ENCODE data around the gene SOCS3. TPM values are rescaled to one million over a fixed set of nuclear protein-coding genes. Genes with fewer than 3 reads are reported as not detected.

Gene SOCS3
- total RNA-seq, 1 experiment from 2014 or later: 21.7 TPM

DNA sequence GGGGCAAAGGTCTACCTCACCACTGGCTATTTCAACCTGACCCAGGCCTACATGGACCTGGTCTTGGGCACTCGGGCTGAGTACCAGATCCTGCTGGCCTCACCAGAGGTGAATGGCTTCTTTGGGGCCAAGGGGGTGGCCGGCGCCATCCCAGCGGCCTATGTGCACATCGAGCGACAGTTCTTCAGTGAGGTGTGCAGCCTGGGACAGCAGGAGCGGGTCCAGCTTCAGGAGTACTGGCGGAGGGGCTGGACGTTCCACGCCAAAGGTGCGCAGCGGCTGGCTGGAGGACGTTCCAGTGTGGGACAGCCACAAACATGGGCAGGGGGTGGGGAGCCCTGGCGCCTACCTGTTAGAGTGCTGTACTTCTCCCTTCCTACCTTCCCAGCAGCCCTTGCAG is 43.9 kb upstream of the SOCS3 start:
- H3K27ac ChIP-seq: no peak overlapping the region
- H3K27me3 ChIP-seq (ENCODE audit: insufficient read depth, low read depth): no peaks in the 10 kb centered on the region
- peaks cover 2% of the 10 kb centered on the region; the same call in 1 of the 2 replicates for H3K4me1 ChIP-seq (replicated peaks; ENCODE audit: insufficient read depth)
- H3K79me2 ChIP-seq (ENCODE audit: low read depth): 0 out of 2 replicates have a peak, but pooled peaks cover 7% of the 10 kb centered on the region
- H3K36me3 ChIP-seq (ENCODE audit: low read depth): no peaks in the 10 kb centered on the region
- peaks cover 5% of the 10 kb centered on the region; the same call in 1 of the 2 replicates for H4K20me1 ChIP-seq (ENCODE audit: insufficient read depth)
- H3K4me2 ChIP-seq: no peak overlapping the region
- no peaks in the 10 kb centered on the region for H3F3A ChIP-seq (ENCODE audit: insufficient read depth, low read depth)
- H3K9me3 ChIP-seq (ENCODE audit: insufficient read depth, low read depth): no peaks in the 10 kb centered on the region
- H3K9me2 ChIP-seq (ENCODE audit: insufficient read depth): no peaks in the 10 kb centered on the region
- ChIA-PET CTCF (no interaction called here), POLR2A (ENCODE audit: unreplicated experiment) (no interaction called here)
- H3K4me3 ChIP-seq: no peak overlapping the region
- intact Hi-C loops (cut with micrococcal nuclease; ENCODE audit: unreplicated experiment): no loop called here
- no peak overlapping the region for H2AFZ ChIP-seq
- no peak for DNase-seq
- TF ChIP-seq, protein P1, sequence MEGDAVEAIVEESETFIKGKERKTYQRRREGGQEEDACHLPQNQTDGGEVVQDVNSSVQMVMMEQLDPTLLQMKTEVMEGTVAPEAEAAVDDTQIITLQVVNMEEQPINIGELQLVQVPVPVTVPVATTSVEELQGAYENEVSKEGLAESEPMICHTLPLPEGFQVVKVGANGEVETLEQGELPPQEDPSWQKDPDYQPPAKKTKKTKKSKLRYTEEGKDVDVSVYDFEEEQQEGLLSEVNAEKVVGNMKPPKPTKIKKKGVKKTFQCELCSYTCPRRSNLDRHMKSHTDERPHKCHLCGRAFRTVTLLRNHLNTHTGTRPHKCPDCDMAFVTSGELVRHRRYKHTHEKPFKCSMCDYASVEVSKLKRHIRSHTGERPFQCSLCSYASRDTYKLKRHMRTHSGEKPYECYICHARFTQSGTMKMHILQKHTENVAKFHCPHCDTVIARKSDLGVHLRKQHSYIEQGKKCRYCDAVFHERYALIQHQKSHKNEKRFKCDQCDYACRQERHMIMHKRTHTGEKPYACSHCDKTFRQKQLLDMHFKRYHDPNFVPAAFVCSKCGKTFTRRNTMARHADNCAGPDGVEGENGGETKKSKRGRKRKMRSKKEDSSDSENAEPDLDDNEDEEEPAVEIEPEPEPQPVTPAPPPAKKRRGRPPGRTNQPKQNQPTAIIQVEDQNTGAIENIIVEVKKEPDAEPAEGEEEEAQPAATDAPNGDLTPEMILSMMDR (conservative IDR thresholded peaks at IDR 0.05): no peak
- no peak for TF ChIP-seq EZH2 (IDR thresholded peaks at IDR 0.05; ENCODE audit: low read depth)
- no TSS peak for BruUV-seq (replicated peaks)

DNA sequence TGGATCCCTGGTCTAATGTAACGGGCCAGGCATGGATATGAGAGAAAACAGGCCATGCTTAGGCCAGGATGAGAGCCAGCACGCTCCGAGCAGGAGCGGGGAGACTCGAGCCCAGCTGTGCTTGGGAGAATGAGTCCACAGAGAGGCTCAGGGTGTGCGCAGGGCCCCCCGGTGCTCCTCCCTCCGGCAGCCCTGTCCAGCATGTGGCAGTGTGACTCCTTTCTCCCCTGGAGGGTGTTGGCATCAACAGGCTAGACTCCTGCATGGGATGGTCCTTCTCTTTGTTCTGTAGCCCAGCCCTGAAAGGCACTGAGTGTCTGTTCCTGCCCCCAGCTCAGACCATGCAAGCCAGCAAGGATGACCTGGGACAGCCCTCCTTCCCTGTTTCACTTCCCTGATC is 42.0 kb upstream of the SOCS3 start:
- no peak overlapping the region for H3K27ac ChIP-seq
- H3K9me2 ChIP-seq (ENCODE audit: insufficient read depth): no peaks in the 10 kb centered on the region
- no peak overlapping the region for H3K4me3 ChIP-seq
- H3K4me1 ChIP-seq (replicated peaks; ENCODE audit: insufficient read depth): no peaks in the 10 kb centered on the region
- ChIA-PET POLR2A (ENCODE audit: unreplicated experiment) (no interaction called here), CTCF (interaction anchor here (0.6 kb wide), 1 partner anchor 205 kb away, joined by 3 read pairs; no protein-coding TSS in a partner anchor)
- H4K20me1 ChIP-seq (ENCODE audit: insufficient read depth): no peaks in the 10 kb centered on the region; the same call in 1 of the 2 replicates
- DNase-seq: no peak
- no peaks in the 10 kb centered on the region for H3K36me3 ChIP-seq (ENCODE audit: low read depth)
- H3K27me3 ChIP-seq (ENCODE audit: insufficient read depth, low read depth): no peaks in the 10 kb centered on the region
- H3K4me2 ChIP-seq: no peak overlapping the region
- H3F3A ChIP-seq (ENCODE audit: insufficient read depth, low read depth): no peaks in the 10 kb centered on the region
- no peaks in the 10 kb centered on the region for H3K9me3 ChIP-seq (ENCODE audit: insufficient read depth, low read depth)
- H2AFZ ChIP-seq: no peak overlapping the region
- BruUV-seq (replicated peaks): no TSS peak
- H3K79me2 ChIP-seq (ENCODE audit: low read depth): 0 out of 2 replicates have a peak, but pooled peaks cover 2% of the 10 kb centered on the region
- intact Hi-C loops (cut with micrococcal nuclease; ENCODE audit: unreplicated experiment): no loop called here
- TF ChIP-seq, protein P1 (conservative IDR thresholded peaks at IDR 0.05): no peak
- no peak for TF ChIP-seq EZH2 (IDR thresholded peaks at IDR 0.05; ENCODE audit: low read depth)

DNA sequence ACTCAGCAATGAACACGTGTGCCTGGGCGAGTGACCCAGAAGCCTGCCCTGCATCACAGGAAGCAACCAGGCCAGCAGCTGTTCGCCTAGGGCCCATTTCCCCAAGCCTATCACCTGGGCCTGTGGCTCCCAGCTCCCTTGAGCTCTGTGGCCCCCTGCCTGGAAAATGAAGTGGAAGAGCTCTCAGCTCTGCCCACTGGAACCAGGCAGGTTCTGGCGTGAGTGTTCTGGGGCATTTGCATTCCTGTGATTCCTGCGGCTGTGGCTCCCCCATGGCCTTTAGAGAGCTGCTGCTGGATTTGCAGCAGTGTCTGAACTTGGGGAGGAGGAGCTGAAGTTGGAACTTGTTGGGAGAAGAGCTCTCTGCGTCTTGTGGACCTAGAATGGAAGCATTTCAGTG is 41.4 kb upstream of the SOCS3 start:
- H2AFZ ChIP-seq: no peak overlapping the region
- H3K9me3 ChIP-seq (ENCODE audit: insufficient read depth, low read depth): no peaks in the 10 kb centered on the region
- H3K4me2 ChIP-seq: no peak overlapping the region
- no peaks in the 10 kb centered on the region for H3K27me3 ChIP-seq (ENCODE audit: insufficient read depth, low read depth)
- no peak overlapping the region for H3K27ac ChIP-seq
- POLR2A ChIA-PET (ENCODE audit: unreplicated experiment): no interaction called here
- no peaks in the 10 kb centered on the region for H3F3A ChIP-seq (ENCODE audit: insufficient read depth, low read depth)
- DNase-seq: no peak
- H3K9me2 ChIP-seq (ENCODE audit: insufficient read depth): no peaks in the 10 kb centered on the region
- H3K4me3 ChIP-seq: no peak overlapping the region
- CTCF ChIA-PET: no interaction called here
- H3K4me1 ChIP-seq (replicated peaks; ENCODE audit: insufficient read depth): no peaks in the 10 kb centered on the region
- no peaks in the 10 kb centered on the region; the same call in 1 of the 2 replicates for H4K20me1 ChIP-seq (ENCODE audit: insufficient read depth)
- BruUV-seq (replicated peaks): no TSS peak
- H3K79me2 ChIP-seq (ENCODE audit: low read depth): no peaks in the 10 kb centered on the region
- TF ChIP-seq, protein P1 (conservative IDR thresholded peaks at IDR 0.05): no peak
- no peak for TF ChIP-seq EZH2 (IDR thresholded peaks at IDR 0.05; ENCODE audit: low read depth)
- intact Hi-C loops (cut with micrococcal nuclease; ENCODE audit: unreplicated experiment): no loop called here
- H3K36me3 ChIP-seq (ENCODE audit: low read depth): no peaks in the 10 kb centered on the region
